ENCODE results near the gene SEMA3E.

GRCh38 chr7:83689855-83690254 lies 40.9 kb upstream of the SEMA3E start:
- TF ChIP-seq CAMTA2 (CRISPR knock-in tag; conservative IDR thresholded peaks at IDR 0.05) = no peak
- no peak for TF ChIP-seq ZNF586 (CRISPR knock-in tag; conservative IDR thresholded peaks at IDR 0.05)
- TF ChIP-seq CTCF (IDR thresholded peaks at IDR 0.05 in 2 of 3, conservative IDR thresholded peaks at IDR 0.05 in 1 of 3; ENCODE audit: insufficient read depth in 2 of 3, low read depth in 1 of 3, low read length in 3 of 3) = no peak
- TF ChIP-seq ERF (CRISPR knock-in tag; IDR thresholded peaks at IDR 0.05) = no peak
- TF ChIP-seq JUN (IDR thresholded peaks at IDR 0.05; ENCODE audit: borderline replicate concordance, low read depth, low read length) = no peak
- no peak for TF ChIP-seq JUN (CRISPR knock-in tag; IDR thresholded peaks at IDR 0.05; ENCODE audit: borderline replicate concordance)
- TF ChIP-seq TAF7 (tag; IDR thresholded peaks at IDR 0.05) = no peak
- TF ChIP-seq GABPA (tag; conservative IDR thresholded peaks at IDR 0.05; ENCODE audit: low read depth) = no peak
- no peak for TF ChIP-seq NR1H2 (CRISPR knock-in tag; IDR thresholded peaks at IDR 0.05)
- TF ChIP-seq POLR2A (conservative IDR thresholded peaks at IDR 0.05) = no peak
- TF ChIP-seq KLF6 (CRISPR knock-in tag; IDR thresholded peaks at IDR 0.05; ENCODE audit: borderline replicate concordance) = no peak
- TF ChIP-seq TEAD4 (IDR thresholded peaks at IDR 0.05; ENCODE audit: low read length) = no peak
- no peak for TF ChIP-seq TEAD4 (CRISPR knock-in tag; IDR thresholded peaks at IDR 0.05; ENCODE audit: borderline replicate concordance)
